Measurements from ENCODE around the gene ZBTB8A. TPM values are rescaled to one million over a fixed set of nuclear protein-coding genes. Genes with fewer than 3 reads are reported as not detected.

The ZBTB8A gene
- total RNA-seq, 1 donor from 2014 or later, result 10.1 TPM

GRCh38 chr1:32652244-32652962 is 113.2 kb downstream of the ZBTB8A start:
- H3K27ac ChIP-seq, result peak overlapping the region; percentile 100
- intact Hi-C loops (cut with DNase I), result no loop called here
- H3K4me3 ChIP-seq, result peak overlapping the region; percentile 84 to 89

More at GRCh38 chr1:32652244-32652962, 113.2 kb downstream of the ZBTB8A start:
- no peaks in the 10 kb centered on the region for H3K27me3 ChIP-seq
- no peak for DNase-seq (ENCODE audit: extremely low spot score in 2 of 2)
- H3K36me3 ChIP-seq, result peaks cover 0 to 31% of the 10 kb centered on the region in 2 donors
- H3K9me3 ChIP-seq, result no peaks in the 10 kb centered on the region
- TF ChIP-seq POLR2A (IDR thresholded peaks at IDR 0.05), result no peak
- no peak for TF ChIP-seq CTCF (IDR thresholded peaks at IDR 0.05)
- TF ChIP-seq POLR2AphosphoS5 (IDR thresholded peaks at IDR 0.05; ENCODE audit: insufficient read depth in 1 of 2, low read depth in 1 of 2), result no peak
- H3K4me1 ChIP-seq, result peaks cover 62% of the 10 kb centered on the region

Small RNAs within 50 kb of the gene (small RNA-seq; reads per million reads assigned to genes)
- gene RF00019, result not detected

Other genes with a start within 250 kb of the ZBTB8A start
- 65.6 TPM for gene HDAC1, start 247.3 kb upstream of the ZBTB8A start, total RNA-seq
- gene MARCKSL1, start 203.2 kb upstream of the ZBTB8A start, total RNA-seq, result 36.8 TPM
- gene FAM229A, start 176.9 kb upstream of the ZBTB8A start, total RNA-seq, result 10.1 TPM
- not detected for gene TSSK3, start 176.9 kb upstream of the ZBTB8A start, total RNA-seq
- 54.3 TPM for gene BSDC1, start 145.0 kb upstream of the ZBTB8A start, total RNA-seq
- gene ZBTB8B, start 74.4 kb upstream of the ZBTB8A start, total RNA-seq, result not detected
- 17.4 TPM for gene ZBTB8OS, start 111.1 kb downstream of the ZBTB8A start, total RNA-seq
- gene RBBP4, start 111.8 kb downstream of the ZBTB8A start, total RNA-seq, result 80.3 TPM
- 13.0 TPM for gene SYNC, start 163.3 kb downstream of the ZBTB8A start, total RNA-seq

Data from vagina (tissue), 2 donors.